Neural cell (in vitro differentiated cells): ENCODE data around the gene TSPAN15. TPM values are rescaled to one million over a fixed set of nuclear protein-coding genes. Genes with fewer than 3 reads are reported as not detected.

Experiments
- H2AFZ ChIP-seq: fragments of 200-600, 300-800 bp; sonication (generic), shearing (Covaris generic); 2 replicates; pipeline ENCODE4 v1.6.0; 2014; ENCODE audit warnings: low read depth, mild to moderate bottlenecking, antibody characterized with exemption, low read length, moderate library complexity
- H3F3A ChIP-seq: fragments of 200-600 bp; shearing (Covaris generic); 2 replicates; pipeline ENCODE4 v1.6.1; 2016; ENCODE audit warnings: mild to moderate bottlenecking, moderate library complexity, mixed read lengths, antibody characterized with exemption, low read length; ENCODE audit not compliant: insufficient read depth, poor library complexity, severe bottlenecking
- H3K27ac ChIP-seq: fragments of 200-600, 300-800 bp; sonication (generic), shearing (Covaris generic); 2 replicates; pipeline ENCODE4 v1.5.1; 2014; ENCODE audit warnings: mild to moderate bottlenecking, low read length, moderate library complexity
- H3K27me3 ChIP-seq: fragments of 300-800, 200-600 bp; sonication (generic), shearing (Covaris generic); 2 replicates; pipeline ENCODE4 v1.6.0; 2014; ENCODE audit warnings: mild to moderate bottlenecking, low read depth, low read length, moderate library complexity; ENCODE audit not compliant: insufficient read depth
- H3K36me3 ChIP-seq: fragments of 300-800, 200-600 bp; sonication (generic), shearing (Covaris generic); 2 replicates; pipeline ENCODE4 v1.5.1; 2014; ENCODE audit warnings: mild to moderate bottlenecking, antibody characterized with exemption, low read length, moderate library complexity; ENCODE audit not compliant: insufficient read depth
- H3K4me2 ChIP-seq: fragments of 300-800, 200-600 bp; sonication (generic), shearing (Covaris generic); 2 replicates; pipeline ENCODE4 v1.6.0; 2014; ENCODE audit warnings: mild to moderate bottlenecking, low read length
- H3K4me3 ChIP-seq: fragments of 300-800, 200-600 bp; sonication (generic), shearing (Covaris generic); 2 replicates; pipeline ENCODE4 v1.5.1; 2014; ENCODE audit warnings: mild to moderate bottlenecking, low read length, moderate library complexity
- H3K79me2 ChIP-seq: fragments of 200-600 bp; shearing (Covaris generic); replicated peaks from 2 replicates; pipeline ENCODE4 v1.6.0; 2014; ENCODE audit warnings: mild to moderate bottlenecking, low read length, moderate library complexity; ENCODE audit not compliant: insufficient read depth
- H3K9ac ChIP-seq: fragments of 300-800, 200-600 bp; sonication (generic), shearing (Covaris generic); 2 replicates; pipeline ENCODE4 v1.6.1; 2016; ENCODE audit warnings: mild to moderate bottlenecking, low read length, mixed read lengths
- H3K9me2 ChIP-seq: fragments of 200-600 bp; shearing (Covaris generic); 2 replicates; pipeline ENCODE4 v1.6.1; 2016; ENCODE audit warnings: mild to moderate bottlenecking, low read length, mixed read lengths; ENCODE audit not compliant: insufficient read depth
- H3K9me3 ChIP-seq: fragments of 200-600, 300-800 bp; sonication (generic), shearing (Covaris generic); 2 replicates; pipeline ENCODE4 v1.6.1; 2016; ENCODE audit warnings: mild to moderate bottlenecking, mixed run types, low read length, moderate library complexity, mixed read lengths
- H4K20me1 ChIP-seq: fragments of 200-600 bp; shearing (Covaris generic); 2 replicates; pipeline ENCODE4 v1.6.1; 2016; ENCODE audit warnings: mild to moderate bottlenecking, mixed run types; ENCODE audit not compliant: insufficient read depth
- CTCF ChIP-seq: fragments of 450-650 bp; IDR thresholded peaks from 2 replicates; pipeline ENCODE4 v1.5.1; 2014; ENCODE audit warnings: antibody characterized with exemption, mild to moderate bottlenecking, moderate library complexity; ENCODE audit not compliant: poor library complexity, severe bottlenecking
- EP300 ChIP-seq: fragments of 450-650 bp; conservative IDR thresholded peaks from 2 replicates; pipeline ENCODE4 v1.6.1; 2014; ENCODE audit warnings: antibody characterized with exemption, mild to moderate bottlenecking, moderate library complexity; ENCODE audit not compliant: poor library complexity, severe bottlenecking
- EZH2 ChIP-seq: fragments of 200-600, 300-800 bp; shearing (Covaris generic), sonication (generic); IDR thresholded peaks from 2 replicates; pipeline ENCODE4 v1.6.1; 2014; ENCODE audit warnings: antibody characterized with exemption, low read length, borderline replicate concordance, mild to moderate bottlenecking; ENCODE audit not compliant: insufficient read depth, poor library complexity, severe bottlenecking
- MXI1 ChIP-seq: fragments of 450-650 bp; conservative IDR thresholded peaks from 2 replicates; pipeline ENCODE4 v1.6.1; 2014; ENCODE audit warnings: antibody characterized with exemption, mild to moderate bottlenecking; ENCODE audit not compliant: poor library complexity, severe bottlenecking
- POLR2AphosphoS5 ChIP-seq: IDR thresholded peaks from 2 replicates; pipeline ENCODE4 v1.6.1; 2012
- RAD21 ChIP-seq: fragments of 450-650 bp; conservative IDR thresholded peaks from 2 replicates; pipeline ENCODE4 v1.6.1; 2014; ENCODE audit warnings: antibody characterized with exemption, mild to moderate bottlenecking, moderate library complexity
- REST ChIP-seq: IDR thresholded peaks from 2 replicates; pipeline ENCODE4 v1.6.1; 2012; ENCODE audit warnings: borderline replicate concordance
- SMC3 ChIP-seq: fragments of 450-650 bp; conservative IDR thresholded peaks from 2 replicates; pipeline ENCODE4 v1.6.1; 2014; ENCODE audit warnings: antibody characterized with exemption, mild to moderate bottlenecking, moderate library complexity; ENCODE audit not compliant: poor library complexity
- TAF1 ChIP-seq: IDR thresholded peaks from 2 replicates; pipeline ENCODE4 v1.6.1; 2012; ENCODE audit warnings: low read depth
- polyA plus RNA-seq: library from polyadenylated mRNA; depleted of rRNA; stranded (reverse); fragments of >200 nt; gene quantifications from 2 replicates; pipeline ENCODE4 v1.2.3, GENCODE V29; 2014

Gene TSPAN15
- polyA plus RNA-seq, 1 donor from 2014 or later: 1.2 TPM

GRCh38 chr10:69503001-69503895, 52.0 kb downstream of the TSPAN15 start:
- H3K79me2 ChIP-seq: no peaks in the 10 kb centered on the region

GRCh38 chr10:69503896-69504265, 52.6 kb downstream of the TSPAN15 start:
- no peak overlapping the region for H3K27ac ChIP-seq

More at GRCh38 chr10:69503001-69503895, 52.0 kb downstream of the TSPAN15 start:
- Histone ChIP-seq H3K4me3 (no peak overlapping the region), H3K27me3 (no peaks in the 10 kb centered on the region), H3K9ac (no peak overlapping the region), H4K20me1 (no peaks in the 10 kb centered on the region), H3K9me3 (no peaks in the 10 kb centered on the region), H3F3A (no peaks in the 10 kb centered on the region), H3K4me2 (no peak overlapping the region), H3K9me2 (no peaks in the 10 kb centered on the region), H3K36me3 (no peaks in the 10 kb centered on the region), H2AFZ (no peak overlapping the region), H3K27ac (no peak overlapping the region)
- no peak for TF ChIP-seq REST
- TF ChIP-seq MXI1: no peak
- TF ChIP-seq RAD21: no peak
- TF ChIP-seq SMC3: no peak
- TF ChIP-seq EZH2: no peak

More at GRCh38 chr10:69503896-69504265, 52.6 kb downstream of the TSPAN15 start:
- Histone ChIP-seq H3K27me3 (no peaks in the 10 kb centered on the region), H3K9me3 (no peaks in the 10 kb centered on the region), H3K9me2 (no peaks in the 10 kb centered on the region), H3K36me3 (no peaks in the 10 kb centered on the region), H2AFZ (no peak overlapping the region), H3K4me3 (no peak overlapping the region), H3F3A (no peaks in the 10 kb centered on the region), H3K79me2 (no peaks in the 10 kb centered on the region), H3K4me2 (no peak overlapping the region), H4K20me1 (no peaks in the 10 kb centered on the region), H3K9ac (no peak overlapping the region)
- TF ChIP-seq SMC3 (no peak), EP300 (no peak), RAD21 (no peak), POLR2AphosphoS5 (no peak), REST (no peak), CTCF (no peak), EZH2 (no peak), TAF1 (no peak), MXI1 (no peak)
